NCI-H2196 treated with DMSO at 0.1 percent for 48 hours (cell line): ENCODE data around the gene PLPP2.

Experiments
- DNase-seq: peaks from one replicate; lab custom pipeline; 2025; ENCODE audit not compliant: unreplicated experiment; lab: John Stamatoyannopoulos, UW

Gene PLPP2

GRCh38 chr19:291006-291521 lies at the start of gene PLPP2:
Gene PLPP2, minus strand, starts transcription at chr19:291403. Its CDS starts 67 bp downstream, at chr19:291336.
- DNase-seq = no peak

GRCh38 chr19:340620-341385 lies 49.6 kb upstream of the PLPP2 start:
- no peak for DNase-seq

- no peak for DNase-seq
These were observed 48.2 kb upstream of the PLPP2 start for GRCh38 chr19:339262-339887.

GRCh38 chr19:338421-338820 lies 47.2 kb upstream of the PLPP2 start:
- no peak for DNase-seq

GRCh38 chr19:336067-336614 lies 44.9 kb upstream of the PLPP2 start:
- no peak for DNase-seq

GRCh38 chr19:335486-336066 lies 44.4 kb upstream of the PLPP2 start:
- no peak for DNase-seq

- DNase-seq = no peak
These were observed 43.9 kb upstream of the PLPP2 start for GRCh38 chr19:335072-335471.

- DNase-seq = no peak
These were observed 43.3 kb upstream of the PLPP2 start for GRCh38 chr19:334296-335071.

GRCh38 chr19:330503-330902 lies 39.3 kb upstream of the PLPP2 start:
- DNase-seq = no peak

GRCh38 chr19:329876-330275 lies 38.7 kb upstream of the PLPP2 start:
- DNase-seq = no peak

GRCh38 chr19:328025-328505 lies 36.9 kb upstream of the PLPP2 start:
- no peak for DNase-seq

GRCh38 chr19:327291-328024 lies 36.3 kb upstream of the PLPP2 start:
- no peak for DNase-seq

- no peak for DNase-seq
These were observed 35.7 kb upstream of the PLPP2 start for GRCh38 chr19:326871-327270.

- no peak for DNase-seq
These were observed 34.8 kb upstream of the PLPP2 start for GRCh38 chr19:325937-326565.

GRCh38 chr19:325173-325936 lies 34.2 kb upstream of the PLPP2 start:
- no peak for DNase-seq

- DNase-seq = no peak
These were observed 33.5 kb upstream of the PLPP2 start for GRCh38 chr19:324716-325115.

GRCh38 chr19:322616-323015 lies 31.4 kb upstream of the PLPP2 start:
- DNase-seq = no peak

- no peak for DNase-seq
These were observed 27.2 kb upstream of the PLPP2 start for GRCh38 chr19:318509-318774.
